Suprapubic skin (tissue), 3 donors: Measurements from ENCODE around the gene INHBC.

ENCODE experiments used
- EP300 ChIP-seq: sonication (generic); formaldehyde crosslinking; IDR thresholded peaks from one replicate; pipeline ENCODE4 v1.6.1; 2017; ENCODE audit warnings: antibody characterized with exemption
- TF ChIP-seq, protein P1 (sequence below), 2 donors: fragments of 200-600 bp in 1 of 2; fragments of 450-650 bp in 1 of 2; sonication (generic) in 1 of 2; IDR thresholded peaks; one replicate each; pipeline ENCODE4 v1.5.1; 2016 to 2019; ENCODE audit warnings: antibody characterized with exemption in 2 of 2, mild to moderate bottlenecking in 1 of 2, moderate library complexity in 1 of 2

DNA sequence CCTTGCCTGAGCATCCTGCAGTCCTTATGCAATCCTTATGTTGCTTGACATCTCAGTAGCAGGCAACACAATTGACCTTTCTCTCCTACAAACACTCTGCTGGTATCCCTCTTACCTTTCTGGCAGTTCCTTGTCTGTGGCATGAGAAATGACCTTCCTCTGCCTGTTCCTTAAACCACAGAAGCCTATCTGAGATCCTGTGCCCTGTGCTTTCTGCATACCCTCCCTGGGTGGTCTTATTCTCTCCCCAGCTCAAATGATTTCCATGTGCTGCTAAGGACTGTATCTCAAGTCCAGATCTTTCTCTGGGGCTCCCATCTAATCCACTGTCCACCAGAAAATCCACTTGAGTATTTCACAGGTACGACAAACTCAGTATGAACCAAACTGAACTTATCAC lies 47.1 kb downstream of the INHBC start:
- TF ChIP-seq, protein P1, sequence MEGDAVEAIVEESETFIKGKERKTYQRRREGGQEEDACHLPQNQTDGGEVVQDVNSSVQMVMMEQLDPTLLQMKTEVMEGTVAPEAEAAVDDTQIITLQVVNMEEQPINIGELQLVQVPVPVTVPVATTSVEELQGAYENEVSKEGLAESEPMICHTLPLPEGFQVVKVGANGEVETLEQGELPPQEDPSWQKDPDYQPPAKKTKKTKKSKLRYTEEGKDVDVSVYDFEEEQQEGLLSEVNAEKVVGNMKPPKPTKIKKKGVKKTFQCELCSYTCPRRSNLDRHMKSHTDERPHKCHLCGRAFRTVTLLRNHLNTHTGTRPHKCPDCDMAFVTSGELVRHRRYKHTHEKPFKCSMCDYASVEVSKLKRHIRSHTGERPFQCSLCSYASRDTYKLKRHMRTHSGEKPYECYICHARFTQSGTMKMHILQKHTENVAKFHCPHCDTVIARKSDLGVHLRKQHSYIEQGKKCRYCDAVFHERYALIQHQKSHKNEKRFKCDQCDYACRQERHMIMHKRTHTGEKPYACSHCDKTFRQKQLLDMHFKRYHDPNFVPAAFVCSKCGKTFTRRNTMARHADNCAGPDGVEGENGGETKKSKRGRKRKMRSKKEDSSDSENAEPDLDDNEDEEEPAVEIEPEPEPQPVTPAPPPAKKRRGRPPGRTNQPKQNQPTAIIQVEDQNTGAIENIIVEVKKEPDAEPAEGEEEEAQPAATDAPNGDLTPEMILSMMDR (IDR thresholded peaks at IDR 0.05) = no peak
- TF ChIP-seq EP300 = no peak
